ENCODE results near the gene ZFYVE28. TPM values are rescaled to one million over a fixed set of nuclear protein-coding genes. Genes with fewer than 3 reads are reported as not detected.

ZFYVE28 gene
- total RNA-seq, 2 donors from 2014 or later: 29.6 to 31.6 TPM

DNA sequence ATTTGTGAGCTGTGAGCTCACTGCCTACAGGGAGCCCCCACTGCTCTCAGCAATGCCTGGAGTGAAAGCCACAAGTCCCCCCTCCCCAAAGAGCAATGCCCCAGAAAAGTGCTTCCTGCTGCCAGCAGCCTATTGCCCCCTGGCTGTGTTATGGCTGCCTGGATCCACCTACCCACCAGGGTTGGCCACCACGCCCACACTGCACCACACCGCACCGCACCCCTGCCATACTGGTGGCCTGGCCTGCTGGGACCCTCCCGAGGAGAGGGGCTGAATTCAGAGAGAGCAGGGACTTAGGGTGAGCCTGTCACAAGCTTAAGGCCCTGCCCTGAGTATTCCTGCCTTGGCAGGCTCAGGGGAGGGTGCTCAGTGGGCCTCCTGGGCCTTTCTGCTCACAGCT is 4.6 kb upstream of the ZFYVE28 start:
- peaks cover 5% of the 10 kb centered on the region for H3K4me1 ChIP-seq
- no peaks in the 10 kb centered on the region for H3K9me3 ChIP-seq
- no peaks in the 10 kb centered on the region for H3K36me3 ChIP-seq
- no peak overlapping the region for H3K9ac ChIP-seq (ENCODE audit: low read depth in 2 of 2, low read length in 2 of 2)
- TF ChIP-seq, protein P1, sequence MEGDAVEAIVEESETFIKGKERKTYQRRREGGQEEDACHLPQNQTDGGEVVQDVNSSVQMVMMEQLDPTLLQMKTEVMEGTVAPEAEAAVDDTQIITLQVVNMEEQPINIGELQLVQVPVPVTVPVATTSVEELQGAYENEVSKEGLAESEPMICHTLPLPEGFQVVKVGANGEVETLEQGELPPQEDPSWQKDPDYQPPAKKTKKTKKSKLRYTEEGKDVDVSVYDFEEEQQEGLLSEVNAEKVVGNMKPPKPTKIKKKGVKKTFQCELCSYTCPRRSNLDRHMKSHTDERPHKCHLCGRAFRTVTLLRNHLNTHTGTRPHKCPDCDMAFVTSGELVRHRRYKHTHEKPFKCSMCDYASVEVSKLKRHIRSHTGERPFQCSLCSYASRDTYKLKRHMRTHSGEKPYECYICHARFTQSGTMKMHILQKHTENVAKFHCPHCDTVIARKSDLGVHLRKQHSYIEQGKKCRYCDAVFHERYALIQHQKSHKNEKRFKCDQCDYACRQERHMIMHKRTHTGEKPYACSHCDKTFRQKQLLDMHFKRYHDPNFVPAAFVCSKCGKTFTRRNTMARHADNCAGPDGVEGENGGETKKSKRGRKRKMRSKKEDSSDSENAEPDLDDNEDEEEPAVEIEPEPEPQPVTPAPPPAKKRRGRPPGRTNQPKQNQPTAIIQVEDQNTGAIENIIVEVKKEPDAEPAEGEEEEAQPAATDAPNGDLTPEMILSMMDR (IDR thresholded peaks at IDR 0.05): no peak
- intact Hi-C loops (cut with DNase I): no loop called here
- DNase-seq: no peak
- H3K27me3 ChIP-seq: no peaks in the 10 kb centered on the region
- H3K27ac ChIP-seq: no peak overlapping the region
- no peak overlapping the region for H3K4me3 ChIP-seq

DNA sequence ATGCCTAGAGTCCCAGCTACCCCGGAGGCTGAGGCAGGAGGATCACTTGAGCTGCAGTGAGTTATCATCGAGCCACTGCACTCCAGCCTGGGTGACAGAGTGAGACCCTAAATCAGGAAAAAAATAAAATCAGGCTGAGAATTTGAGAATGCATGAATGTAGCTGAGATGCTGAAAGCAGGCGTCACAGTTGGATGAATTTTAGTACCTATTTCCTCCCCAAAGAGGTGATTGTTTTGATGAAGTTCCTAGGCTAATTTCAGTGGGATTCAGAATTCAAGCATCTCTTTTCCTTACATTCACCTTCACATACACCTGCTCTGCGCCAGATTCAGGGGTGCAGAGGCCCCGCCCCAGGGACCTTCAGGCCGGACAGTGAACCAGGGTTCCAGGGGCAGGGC is 3.5 kb upstream of the ZFYVE28 start:
- no peak overlapping the region for H3K9ac ChIP-seq (ENCODE audit: low read depth in 2 of 2, low read length in 2 of 2)
- no peaks in the 10 kb centered on the region for H3K36me3 ChIP-seq
- TF ChIP-seq, protein P1 (IDR thresholded peaks at IDR 0.05): no peak
- no peak overlapping the region for H3K27ac ChIP-seq
- no peaks in the 10 kb centered on the region for H3K27me3 ChIP-seq
- no peaks in the 10 kb centered on the region for H3K9me3 ChIP-seq
- intact Hi-C loops (cut with DNase I): no loop called here
- DNase-seq: no peak
- H3K4me1 ChIP-seq: peaks cover 5% of the 10 kb centered on the region
- H3K4me3 ChIP-seq: no peak overlapping the region

DNA sequence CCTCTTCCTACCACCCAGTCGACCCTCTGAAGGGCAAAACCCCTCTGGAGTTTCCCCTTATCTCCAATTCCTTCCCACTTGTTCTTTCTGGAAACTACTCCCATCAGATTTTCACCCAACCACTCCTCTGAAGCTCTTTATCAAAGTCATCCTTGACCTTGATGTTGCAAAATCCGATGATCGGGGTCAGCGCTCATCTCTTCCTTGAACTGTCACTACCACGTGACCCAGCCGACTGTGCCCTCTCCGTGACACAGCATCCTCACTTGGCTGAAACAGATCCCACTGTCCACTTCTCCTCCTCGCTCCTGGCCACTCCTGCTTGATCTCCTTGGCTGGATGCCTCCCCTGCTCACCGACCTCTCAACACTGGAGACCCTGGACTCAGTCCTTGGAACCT is 1.4 kb upstream of the ZFYVE28 start:
- no peaks in the 10 kb centered on the region for H3K27me3 ChIP-seq
- H3K36me3 ChIP-seq: no peaks in the 10 kb centered on the region
- intact Hi-C loops (cut with DNase I): no loop called here
- no peak overlapping the region for H3K27ac ChIP-seq
- H3K4me1 ChIP-seq: peaks cover 8% of the 10 kb centered on the region
- no peaks in the 10 kb centered on the region for H3K9me3 ChIP-seq
- DNase-seq: no peak
- no peak overlapping the region for H3K4me3 ChIP-seq
- H3K9ac ChIP-seq (ENCODE audit: low read depth in 2 of 2, low read length in 2 of 2): peak overlapping the region in 1 of 2 donors; percentile 59
- TF ChIP-seq, protein P1 (IDR thresholded peaks at IDR 0.05): no peak

DNA sequence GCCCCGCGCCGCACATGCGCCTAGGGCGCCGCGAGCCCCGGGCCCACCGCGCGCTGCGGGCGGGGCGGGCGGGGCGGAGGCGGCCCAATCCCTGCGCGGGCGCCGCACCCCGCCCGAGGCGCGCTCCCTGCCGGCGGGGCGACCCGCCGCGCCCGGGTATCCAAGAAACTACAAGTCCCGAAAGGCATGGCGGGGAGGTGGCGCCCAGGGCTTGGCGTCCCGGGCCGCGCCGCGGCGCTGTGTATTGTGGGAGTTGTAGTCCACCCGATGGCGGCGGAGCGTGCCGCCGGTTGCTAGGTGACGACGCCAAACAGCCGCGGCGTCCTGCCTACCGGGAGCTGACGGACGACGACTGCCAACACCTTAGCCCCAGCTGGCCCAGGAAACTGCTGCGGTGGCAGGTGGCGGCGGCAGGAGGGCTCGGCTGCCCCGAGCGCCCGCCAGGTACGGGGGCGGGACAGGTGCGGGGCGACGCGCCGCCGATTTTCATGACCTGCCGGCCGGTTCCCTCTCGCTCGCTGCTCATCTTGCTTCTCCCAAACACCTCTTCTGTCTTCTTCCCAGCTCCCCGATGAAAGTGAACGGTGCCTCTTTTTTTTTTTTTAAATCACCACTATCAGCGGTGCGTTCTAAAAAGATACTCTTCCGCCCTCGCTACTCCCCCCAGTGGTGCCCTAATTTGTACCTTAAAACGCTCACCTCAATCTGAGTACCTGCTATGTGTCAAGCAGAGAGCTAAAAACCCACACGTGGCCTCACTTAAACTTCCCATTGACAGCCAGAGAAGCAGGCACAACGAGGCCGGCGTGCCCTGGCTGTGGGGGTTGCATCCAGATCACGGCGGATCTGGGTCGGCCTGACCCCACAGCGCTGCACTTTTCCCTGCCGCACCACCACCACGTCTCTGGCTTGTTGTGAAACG is 466 bp upstream of the ZFYVE28 start, which contains the start of gene CFAP99:
CFAP99 (plus strand) TSS at position 306 of the 922 bp plus-strand sequence.
- H3K4me1 ChIP-seq: peaks cover 17% of the 10 kb centered on the region
- no peaks in the 10 kb centered on the region for H3K27me3 ChIP-seq
- no peaks in the 10 kb centered on the region for H3K9me3 ChIP-seq
- H3K27ac ChIP-seq: peak within 1 kb of the TSS; percentile 40
- H3K4me3 ChIP-seq: peak within 1 kb of the TSS; percentile 69
- TF ChIP-seq, protein P1 (IDR thresholded peaks at IDR 0.05): no peak
- H3K36me3 ChIP-seq: no peaks in the 10 kb centered on the region
- DNase-seq: peak; percentile 99
- intact Hi-C loops (cut with DNase I): no loop called here
- peak within 1 kb of the TSS; percentile 78 to 84 for H3K9ac ChIP-seq (ENCODE audit: low read depth in 2 of 2, low read length in 2 of 2)

DNA sequence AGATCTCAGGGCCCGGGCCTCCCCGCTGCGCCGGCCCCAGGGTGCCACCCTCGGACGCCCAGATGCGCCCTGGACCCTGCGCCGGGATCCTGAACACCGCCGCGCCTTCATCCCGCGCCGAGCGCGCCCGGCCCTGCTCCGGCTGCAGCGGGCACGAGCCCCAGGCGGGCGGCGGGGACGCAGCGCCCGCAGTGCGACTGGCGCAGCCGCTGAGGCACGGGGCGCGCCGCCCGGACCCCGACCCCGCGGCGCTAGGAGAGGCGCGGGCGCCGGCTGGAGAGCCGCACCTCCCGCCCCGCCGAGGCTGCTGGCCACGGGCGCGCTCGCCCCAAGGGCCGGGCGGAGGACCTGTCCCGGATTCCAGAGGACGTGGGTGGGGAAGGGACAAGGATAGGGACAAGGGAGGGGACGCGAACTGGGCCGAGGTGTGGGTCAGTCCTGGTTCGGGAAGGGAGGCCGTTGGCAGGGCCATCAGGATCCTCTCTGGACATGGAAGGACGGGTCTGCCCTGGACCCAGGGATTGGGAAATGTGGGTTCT is 1.1 kb downstream of the ZFYVE28 start:
- H3K4me1 ChIP-seq: peaks cover 22% of the 10 kb centered on the region
- TF ChIP-seq, protein P1 (IDR thresholded peaks at IDR 0.05): no peak
- H3K27ac ChIP-seq: peak overlapping the region; percentile 72
- no peaks in the 10 kb centered on the region for H3K9me3 ChIP-seq
- H3K36me3 ChIP-seq: no peaks in the 10 kb centered on the region
- no peaks in the 10 kb centered on the region for H3K27me3 ChIP-seq
- DNase-seq: no peak
- intact Hi-C loops (cut with DNase I): no loop called here
- H3K9ac ChIP-seq (ENCODE audit: low read depth in 2 of 2, low read length in 2 of 2): peak overlapping the region; percentile 78 to 84
- H3K4me3 ChIP-seq: peak overlapping the region; percentile 69

Measured in colonic mucosa (tissue), 4 donors.